ENCODE data around the gene EXOC2.
"Not testable (repeated sequence)": the region's sequence is repeated elsewhere in the genome, so short reads cannot be mapped to it uniquely, and the experiment has no call there.

Gene EXOC2

DNA sequence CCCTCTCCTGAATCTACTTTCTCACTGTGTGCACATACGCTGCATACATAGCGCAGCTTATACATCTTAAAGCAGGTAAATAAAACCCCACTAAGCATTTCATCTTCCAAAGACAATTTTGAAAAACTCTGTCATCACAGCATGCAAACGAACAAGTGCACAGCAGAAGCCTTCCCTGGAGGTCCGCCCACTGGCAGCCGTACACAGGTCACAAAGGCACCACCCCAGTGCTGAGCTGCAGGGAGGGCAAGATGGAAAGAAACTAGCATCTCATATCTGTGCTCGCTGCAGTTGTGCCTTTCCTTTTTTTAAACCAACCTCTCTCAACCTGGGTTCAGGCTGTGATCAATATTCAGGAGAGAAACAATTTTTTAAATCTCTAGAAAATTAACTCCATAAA lies 109.3 kb downstream of the EXOC2 start:
- DNase-seq (ENCODE audit: low spot score) = no peak

DNA sequence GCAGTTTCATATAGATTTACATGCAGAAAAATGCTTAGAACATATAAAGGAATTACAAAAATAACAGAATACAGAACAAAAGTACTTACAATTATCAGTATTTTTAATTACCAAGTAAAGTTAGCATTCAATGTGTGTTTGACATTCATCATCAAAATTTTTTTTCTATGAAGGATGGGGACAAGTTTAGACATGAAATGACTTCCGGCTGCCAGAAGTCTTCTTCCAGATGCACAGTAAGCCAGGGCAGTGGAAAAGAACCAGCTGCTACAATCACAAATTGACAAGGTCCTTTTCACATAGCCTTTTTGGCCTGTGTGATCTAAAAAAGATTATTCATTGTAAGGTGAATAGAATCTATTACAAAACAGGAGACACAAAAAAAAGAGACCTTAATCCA lies 109.8 kb downstream of the EXOC2 start:
- DNase-seq (ENCODE audit: low spot score) = no peak

DNA sequence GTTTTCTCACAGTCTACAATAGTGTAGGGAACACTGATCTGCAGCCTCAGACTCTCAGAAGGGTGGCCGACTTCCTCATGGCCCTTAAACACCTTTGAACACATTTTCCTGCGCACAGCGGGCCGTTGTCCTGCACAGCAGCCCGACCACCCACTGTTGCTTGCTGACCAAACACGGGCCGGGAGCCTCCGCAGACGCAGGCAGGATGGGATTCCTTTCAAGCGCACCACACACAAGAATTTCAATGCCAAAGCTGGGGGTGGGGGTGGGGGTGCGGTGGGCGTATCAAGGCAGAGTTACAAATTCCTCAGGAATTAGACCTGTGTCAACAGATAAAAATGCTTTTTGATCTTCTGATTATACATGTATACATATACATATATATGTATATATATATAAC lies 110.6 kb downstream of the EXOC2 start:
- no peak for DNase-seq (ENCODE audit: low spot score)

DNA sequence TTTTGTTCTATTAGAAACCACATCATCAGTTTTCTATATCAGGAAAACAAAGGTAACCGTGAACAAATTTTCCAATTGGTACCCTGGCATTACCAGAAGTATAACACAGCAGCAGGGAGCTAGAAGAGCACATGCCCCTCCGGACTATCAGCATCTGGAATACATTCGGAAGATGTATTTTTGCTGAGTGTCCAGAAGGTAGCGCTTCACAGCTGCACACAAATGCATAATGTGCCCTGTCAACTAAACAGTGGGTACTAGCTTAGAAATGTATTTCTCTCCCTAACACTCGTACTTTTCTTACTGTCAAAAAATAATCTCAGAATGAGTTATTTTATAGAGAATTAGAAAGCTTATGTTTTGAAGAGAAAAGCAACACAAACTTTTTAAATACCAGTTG lies 113.6 kb downstream of the EXOC2 start:
- DNase-seq (ENCODE audit: low spot score) = no peak

DNA sequence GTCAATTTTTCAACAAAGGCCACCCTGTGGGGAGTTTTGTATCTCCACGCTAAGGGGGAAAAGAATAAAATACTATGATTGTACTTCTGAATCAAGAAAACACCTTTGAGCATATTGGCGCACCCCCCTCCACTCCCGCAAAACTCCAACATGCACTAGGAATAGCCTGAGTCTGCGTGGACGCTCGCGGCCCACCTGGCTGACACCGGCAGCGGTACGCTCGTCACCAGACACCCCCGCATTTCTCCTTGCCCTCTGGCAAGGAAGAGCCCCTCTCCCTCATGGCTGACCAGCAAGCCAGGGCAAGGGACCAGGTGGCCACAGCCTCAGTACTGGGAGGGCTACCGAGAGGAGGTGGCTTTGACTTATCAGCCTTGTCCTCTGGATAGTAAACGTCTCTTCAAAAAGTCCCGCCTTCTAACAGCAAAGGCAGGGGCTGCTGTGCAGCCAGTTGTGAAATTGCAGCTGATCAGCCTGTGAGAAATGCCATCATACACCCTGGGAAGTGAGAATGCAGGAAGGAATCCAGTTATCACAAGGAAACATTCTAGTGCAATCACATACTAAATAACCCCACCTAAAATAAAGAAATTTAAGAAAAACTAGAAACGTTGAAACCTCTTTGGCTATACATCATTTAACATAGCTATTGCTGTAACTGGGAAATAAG lies 120.2 kb downstream of the EXOC2 start:
- no peak for DNase-seq (ENCODE audit: low spot score)

DNA sequence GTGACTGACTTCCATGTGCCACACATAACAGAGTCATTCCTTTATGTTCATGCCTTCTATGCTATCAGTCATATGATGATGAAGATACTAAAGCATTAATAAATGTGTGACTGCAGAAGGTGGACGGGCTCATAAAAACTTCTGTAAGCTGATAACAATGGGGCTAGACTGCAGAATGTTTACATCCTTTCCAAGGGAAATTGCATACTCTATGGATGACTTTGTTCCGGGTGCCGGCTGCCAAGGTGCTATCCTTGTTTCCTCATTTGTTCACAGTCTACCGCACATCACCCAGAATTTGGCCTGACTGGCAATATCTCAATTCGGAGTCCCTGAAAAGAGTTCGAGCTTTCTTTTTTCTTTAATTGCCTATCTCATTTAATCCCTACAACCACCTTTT lies 121.0 kb downstream of the EXOC2 start:
- DNase-seq (ENCODE audit: low spot score) = no peak

DNA sequence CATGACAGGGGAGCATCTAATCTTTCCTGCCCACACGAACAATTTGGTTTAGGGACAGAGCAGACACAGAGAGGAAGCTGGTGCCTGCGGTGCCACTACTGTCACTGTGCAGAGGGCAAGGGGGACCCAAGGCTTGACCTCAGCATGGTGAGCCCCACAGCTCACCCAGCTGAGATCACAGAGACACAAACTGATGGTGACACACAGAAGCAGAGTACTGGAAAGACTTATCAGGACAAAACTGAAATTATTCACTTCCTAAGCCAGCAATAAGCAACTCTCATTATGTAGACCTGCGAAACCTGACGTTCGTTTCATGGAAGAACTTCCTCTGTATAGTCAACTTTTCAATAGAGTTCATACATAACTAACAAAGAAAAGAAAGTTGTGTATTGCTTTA lies 122.1 kb downstream of the EXOC2 start:
- no peak for DNase-seq (ENCODE audit: low spot score)

DNA sequence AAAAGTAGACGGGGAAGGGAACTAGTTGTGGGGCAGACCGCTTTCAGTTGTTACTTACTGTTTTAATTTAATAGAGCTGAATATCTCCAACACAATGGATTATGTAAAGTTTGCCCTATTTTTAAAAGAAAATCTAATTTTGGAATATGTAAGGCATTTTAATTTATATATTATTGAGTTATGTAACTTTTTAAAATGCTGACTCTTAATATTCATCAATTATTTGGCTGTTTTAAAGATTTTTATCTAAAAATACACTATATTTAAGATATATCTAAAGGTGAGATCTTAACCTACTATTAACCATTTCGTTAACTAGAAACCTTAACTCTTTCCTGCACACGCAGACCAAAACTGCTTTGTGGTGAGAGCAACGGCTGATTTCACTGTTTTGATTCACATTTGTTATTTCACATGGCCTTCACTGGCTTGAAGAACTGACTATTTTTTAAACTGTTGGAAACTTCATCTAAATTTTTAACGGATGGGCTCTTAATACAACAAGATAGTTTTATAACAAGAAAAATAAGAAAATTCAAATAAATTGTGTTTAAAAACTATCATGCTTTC lies 123.9 kb downstream of the EXOC2 start:
- no peak for DNase-seq (ENCODE audit: low spot score)

DNA sequence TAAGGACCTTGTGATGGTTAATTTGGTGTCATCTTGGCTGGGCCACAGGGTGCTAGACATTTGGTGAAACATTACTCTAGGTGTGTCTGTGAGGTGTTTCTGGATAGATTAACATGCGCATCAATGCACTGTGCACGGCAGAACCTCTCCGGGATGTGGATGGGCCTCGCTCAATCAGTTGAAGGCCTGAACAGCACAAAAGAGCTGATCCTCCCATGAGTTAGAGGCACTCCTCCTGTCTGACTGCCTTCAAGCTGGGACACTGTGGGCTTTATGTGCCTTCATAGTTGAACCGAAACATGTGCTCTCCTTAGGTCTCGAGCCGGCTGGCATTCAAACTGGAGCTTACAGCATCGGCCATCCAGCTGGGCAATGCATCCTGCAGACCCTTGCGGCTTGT lies 124.9 kb downstream of the EXOC2 start:
- no peak for DNase-seq (ENCODE audit: low spot score)

DNA sequence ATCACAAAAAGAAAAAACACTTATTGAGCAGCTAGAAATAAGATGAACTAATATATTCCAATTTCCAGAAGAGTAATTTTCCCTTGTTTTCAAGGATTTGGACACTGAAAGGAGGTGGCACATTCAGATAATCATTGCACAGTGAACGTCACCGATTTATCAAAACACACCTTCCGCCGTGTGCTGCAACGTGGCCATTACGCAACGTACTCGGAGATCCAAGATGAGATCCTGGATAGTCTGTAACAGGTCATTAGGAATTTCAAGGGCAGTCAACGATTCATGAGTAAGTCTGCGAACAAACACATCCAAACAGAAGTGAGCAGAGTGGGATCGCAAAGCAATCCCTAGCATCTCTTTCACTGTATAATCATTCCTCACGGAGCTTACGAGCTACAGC lies 129.1 kb downstream of the EXOC2 start:
- DNase-seq (ENCODE audit: low spot score) = no peak

DNA sequence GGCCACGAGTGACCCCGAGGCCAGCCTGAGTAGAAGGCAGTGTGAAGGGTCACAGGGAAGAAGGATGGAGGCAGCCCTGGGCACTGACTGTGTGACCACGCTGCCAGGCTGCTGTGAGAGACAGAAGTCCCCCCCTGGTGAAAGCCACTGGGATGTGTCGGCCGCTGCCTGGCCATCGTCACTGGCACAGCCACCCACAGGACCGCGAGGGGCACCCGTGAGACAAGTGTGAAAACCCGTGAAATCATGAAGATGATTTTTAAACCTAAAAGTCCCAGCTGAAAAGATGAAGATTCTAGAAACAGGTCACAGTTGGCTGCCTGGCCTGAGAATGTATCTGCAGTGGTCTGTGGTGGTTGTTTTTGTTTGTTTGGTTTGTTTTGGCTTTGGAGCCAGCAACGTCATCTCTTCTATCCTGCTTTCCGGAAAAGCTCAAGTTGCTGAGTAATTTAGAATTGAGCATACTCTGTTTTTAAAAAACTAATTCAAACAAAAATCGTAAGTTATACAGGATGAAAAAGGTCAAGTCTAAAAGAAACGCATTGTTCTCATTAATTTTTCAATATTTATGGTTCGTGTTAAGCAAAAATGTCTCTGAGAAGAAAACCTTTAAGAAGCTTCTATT lies 130.8 kb downstream of the EXOC2 start:
- no peak for DNase-seq (ENCODE audit: low spot score)

DNA sequence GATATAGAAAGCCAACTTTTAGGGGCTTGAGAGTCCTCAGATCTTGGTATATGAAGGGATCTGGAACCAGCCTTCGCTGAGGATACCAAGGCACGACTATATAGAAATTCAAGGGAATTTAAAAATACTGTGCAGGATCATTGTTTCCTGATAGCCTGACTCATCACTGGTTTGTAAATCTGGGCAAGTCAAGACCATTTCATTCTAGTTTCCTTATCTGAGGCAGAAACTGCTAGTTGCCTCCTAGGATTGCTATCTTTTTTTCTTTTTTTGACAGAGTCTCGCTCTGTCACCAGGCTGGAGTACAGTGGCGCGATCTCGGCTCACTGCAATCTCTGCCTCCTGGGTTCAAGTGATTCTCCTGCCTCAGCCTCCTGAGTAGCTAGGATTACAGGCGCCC lies 131.6 kb downstream of the EXOC2 start:
- not testable (repeated sequence) for DNase-seq (ENCODE audit: low spot score)

DNA sequence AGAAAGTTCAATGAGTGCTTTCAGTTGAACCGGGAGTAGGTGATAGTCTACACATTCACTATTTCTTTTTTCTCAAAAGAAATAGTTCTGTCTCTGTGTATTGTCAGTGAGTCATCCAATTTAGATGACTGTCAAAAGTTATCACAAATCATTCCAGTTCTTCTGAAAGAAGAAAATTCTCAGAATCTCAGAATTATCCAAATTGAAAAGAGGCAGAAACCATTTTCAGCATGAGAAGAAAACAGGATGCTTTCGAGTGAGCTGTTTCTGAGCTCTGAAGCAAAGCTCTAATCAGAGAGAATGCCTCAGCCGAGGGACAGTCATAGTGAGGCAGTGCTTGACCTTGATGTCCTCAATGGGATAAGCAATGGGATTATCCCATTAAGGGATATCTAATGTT lies 134.0 kb downstream of the EXOC2 start:
- no peak for DNase-seq (ENCODE audit: low spot score)

DNA sequence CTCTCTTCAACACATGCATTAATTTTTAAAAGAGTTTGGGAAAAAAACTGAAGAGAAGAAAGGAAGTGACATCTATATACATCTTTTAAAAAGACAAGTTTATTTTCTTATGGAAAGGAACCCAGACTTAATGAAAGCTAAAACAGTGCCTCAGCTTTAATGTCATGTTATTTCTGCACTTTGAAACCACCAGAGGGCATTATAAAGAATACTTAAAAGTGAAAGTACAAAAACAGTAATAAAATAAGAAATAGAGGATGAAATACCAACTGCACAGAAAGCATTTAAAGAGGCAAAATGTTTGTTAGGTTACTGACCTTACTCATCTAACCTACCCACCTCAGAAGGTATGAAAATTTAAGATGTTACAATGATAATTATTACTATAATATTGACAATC lies 134.8 kb downstream of the EXOC2 start:
- DNase-seq (ENCODE audit: low spot score) = peak; percentile 4

DNA sequence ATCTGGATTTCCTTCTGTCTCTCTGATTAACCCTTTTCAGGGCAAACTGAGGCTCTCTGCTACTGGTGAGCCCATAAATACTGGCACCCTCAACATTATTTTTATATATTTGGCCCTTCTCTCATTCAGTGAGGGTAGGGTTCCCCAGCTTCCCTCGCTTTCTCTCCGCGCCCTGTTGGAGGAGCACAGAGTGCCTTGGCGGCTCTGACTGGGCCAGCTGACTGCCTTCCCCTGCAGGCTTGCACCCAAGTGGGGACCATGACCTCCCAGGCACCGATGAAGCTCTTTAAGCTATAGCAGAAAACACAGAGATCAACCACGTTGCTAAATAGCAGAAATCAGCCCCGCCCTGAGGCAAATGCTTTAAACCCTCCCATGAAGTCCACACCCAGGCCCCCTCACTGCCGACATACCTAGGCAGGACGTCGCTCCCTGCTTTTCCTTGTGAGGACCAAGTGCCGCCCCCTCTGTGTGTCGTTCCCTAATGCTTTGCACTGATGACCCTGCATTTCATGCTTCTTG lies 141.0 kb downstream of the EXOC2 start:
- no peak for DNase-seq (ENCODE audit: low spot score)

DNA sequence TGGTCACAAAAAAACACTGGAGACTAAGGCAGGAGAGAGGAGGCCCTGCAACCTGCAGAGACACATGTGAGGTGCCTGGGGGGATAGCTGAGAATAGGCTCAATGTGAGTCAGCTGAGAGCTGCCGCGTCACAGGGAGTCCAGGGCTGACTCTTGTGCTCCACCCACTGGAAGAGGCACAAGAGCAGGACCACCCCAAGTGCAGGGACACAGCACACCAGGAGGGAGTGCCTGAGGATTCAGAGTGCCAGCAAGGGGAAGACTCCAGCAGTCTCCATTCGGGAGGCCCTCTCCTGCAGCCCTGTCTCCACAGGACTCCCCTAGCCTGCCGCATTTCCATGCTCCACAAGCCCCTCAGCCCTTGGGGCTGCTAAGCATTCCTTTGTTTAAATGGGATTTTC lies 141.5 kb downstream of the EXOC2 start:
- peak; percentile 3 for DNase-seq (ENCODE audit: low spot score)

DNA sequence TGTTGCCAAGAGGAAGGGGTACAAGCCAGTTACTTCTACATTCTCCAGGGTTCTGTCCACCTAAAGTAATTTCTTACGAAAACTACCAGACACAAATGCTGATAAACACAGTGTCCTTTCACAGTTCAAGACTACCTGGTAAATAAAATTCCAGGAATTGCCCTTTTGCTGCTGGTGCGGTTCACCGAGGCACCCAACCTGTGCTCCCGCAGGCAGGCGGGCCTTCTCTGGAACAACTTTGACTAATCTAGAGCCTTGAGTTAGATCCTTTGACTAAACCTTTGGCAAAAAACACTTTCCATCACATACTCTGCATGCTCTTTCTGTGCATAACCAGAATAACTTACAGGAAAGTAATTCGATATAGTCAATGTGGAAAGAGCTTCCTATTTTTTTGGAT lies 143.0 kb downstream of the EXOC2 start:
- DNase-seq (ENCODE audit: low spot score) = no peak

DNA sequence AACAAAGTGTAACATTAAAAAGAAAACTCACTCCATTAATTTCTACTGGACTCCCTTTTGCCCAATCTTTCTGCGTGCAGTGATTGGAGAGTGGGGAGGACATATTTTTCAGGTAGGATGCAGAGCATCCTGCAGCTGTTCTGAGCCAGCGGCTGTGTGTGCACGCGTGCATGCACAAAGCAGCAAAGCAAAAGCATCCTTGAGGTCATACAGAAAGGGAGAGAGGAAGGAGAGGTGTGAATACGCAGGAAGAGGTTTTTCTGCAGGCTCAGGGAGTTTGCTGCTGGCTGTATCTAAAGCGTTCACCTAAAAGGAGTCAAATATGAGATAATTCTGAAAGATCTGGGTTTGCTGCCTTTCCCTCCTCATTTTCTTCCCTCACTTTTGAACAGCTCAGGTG lies 144.4 kb downstream of the EXOC2 start:
- no peak for DNase-seq (ENCODE audit: low spot score)

DNA sequence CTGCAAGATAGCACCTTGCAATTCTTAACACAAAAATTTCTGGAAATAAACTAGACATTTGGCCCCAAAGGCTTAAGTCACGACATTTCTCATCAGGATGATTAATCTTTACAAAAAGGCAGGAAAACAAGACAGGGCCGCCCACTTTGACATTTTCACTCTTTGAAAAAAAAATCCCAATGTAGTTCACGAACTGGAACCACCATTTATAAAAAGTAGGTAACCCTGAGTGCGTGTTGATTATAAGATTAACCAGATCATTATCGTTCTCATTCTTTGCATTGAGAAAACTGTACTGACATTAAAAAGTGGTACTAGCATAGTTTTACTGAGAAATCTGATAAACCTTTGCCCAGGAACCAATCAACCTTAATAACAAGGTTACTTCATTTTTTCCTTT lies 144.8 kb downstream of the EXOC2 start:
- no peak for DNase-seq (ENCODE audit: low spot score)

DNA sequence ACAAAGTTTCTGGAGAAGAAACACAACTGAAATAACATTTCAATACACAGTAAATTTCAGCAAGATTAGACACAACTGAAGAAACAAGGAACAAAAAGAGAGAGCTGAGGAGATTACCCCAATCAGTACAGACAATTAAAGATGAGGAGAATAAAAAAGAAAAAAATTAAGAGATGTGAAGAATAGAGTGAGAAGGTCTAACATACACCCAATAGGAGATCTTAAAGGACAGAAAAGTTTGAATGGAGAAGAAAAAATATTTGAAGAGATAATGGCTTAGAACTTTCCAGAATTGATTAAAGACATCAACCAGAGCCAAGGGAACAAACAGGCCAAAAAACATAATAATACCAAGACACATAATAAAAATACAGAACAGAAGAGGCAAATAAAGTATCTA lies 152.4 kb downstream of the EXOC2 start:
- DNase-seq (ENCODE audit: low spot score) = no peak

DNA sequence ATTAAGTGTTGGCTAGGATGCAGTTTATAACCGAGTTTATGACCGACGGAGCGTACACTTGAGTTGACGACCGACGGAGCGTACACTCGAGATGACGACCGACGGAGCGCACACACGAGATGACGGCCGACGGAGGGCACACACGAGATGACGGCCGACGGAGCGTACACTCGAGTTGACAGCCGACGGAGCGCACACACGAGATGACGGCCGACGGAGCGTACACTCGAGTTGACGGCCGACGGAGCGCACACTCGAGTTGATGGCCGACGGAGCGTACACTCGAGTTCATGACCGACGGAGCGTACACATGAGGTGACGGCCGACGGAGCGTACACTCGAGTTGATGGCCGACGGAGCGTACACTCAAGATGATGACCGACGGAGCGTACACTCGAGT lies 155.8 kb downstream of the EXOC2 start:
- DNase-seq (ENCODE audit: low spot score) = no peak

DNA sequence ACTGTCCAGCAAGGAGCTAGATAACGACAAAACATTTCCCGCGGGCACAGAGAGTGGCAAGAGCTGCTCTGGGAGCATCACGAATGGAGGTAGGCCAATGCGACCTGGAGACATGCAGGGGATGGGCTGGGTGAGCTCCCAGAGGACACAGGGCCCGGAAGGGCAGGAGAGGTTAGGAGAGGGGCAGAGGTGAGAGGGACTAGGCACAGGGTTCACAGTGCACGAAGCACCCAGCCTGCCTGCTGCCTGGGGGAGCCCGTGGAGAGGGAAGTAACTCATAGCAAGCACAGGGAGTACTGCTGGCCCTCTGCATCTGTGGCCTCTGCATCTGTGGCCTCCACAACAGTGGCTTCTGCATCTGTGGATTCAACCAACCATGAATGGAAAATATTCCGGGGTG lies 162.5 kb downstream of the EXOC2 start:
- no peak for DNase-seq (ENCODE audit: low spot score)

DNA sequence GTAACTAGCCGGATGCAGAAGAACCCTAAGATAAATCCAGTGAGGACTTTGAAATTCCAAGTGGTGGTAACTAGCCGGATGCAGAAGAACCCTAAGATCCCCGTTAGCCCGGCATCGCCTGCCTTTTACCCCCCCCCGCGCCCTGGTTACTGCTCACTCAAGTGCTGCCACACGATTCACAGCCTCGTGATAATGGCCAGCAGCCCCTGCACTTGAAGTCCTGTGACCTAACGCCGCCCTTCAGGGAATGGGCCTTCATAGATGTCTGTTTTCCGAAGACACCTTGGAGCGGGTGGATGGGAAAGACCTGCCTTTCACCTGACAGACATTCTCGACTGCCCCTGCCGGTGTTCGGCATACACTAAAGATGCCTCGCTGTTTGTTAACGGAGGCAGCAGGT lies 163.9 kb downstream of the EXOC2 start:
- DNase-seq (ENCODE audit: low spot score) = no peak
